Thoracic aorta (tissue), 2 donors: Measurements from ENCODE around the gene GABRB1. TPM values are rescaled to one million over a fixed set of nuclear protein-coding genes. Genes with fewer than 3 reads are reported as not detected.

Experiments used
- ATAC-seq: fragments of 150-250 bp; one replicate; pipeline ENCODE4 v1.8.0; 2017; ENCODE audit warnings: low read depth; ENCODE audit not compliant: insufficient number of reproducible peaks, low FRiP score
- DNase-seq: peaks from one replicate; pipeline ENCODE4 v3.0.0-alpha.2; 2020; ENCODE audit warnings: low spot score
- H3K27ac ChIP-seq, 2 donors: fragments of 200-600 bp; sonication (generic); 1 replicate in 1 of 2; 2 replicates in 1 of 2; pipeline ENCODE4 v1.5.1; 2016; ENCODE audit warnings: mild to moderate bottlenecking in 2 of 2, moderate library complexity in 2 of 2
- H3K27me3 ChIP-seq: fragments of 200-600 bp; sonication (generic); replicated peaks from 2 replicates; pipeline ENCODE4 v1.6.0; 2016; ENCODE audit warnings: mild to moderate bottlenecking; ENCODE audit not compliant: insufficient read depth
- H3K36me3 ChIP-seq: fragments of 200-600 bp; sonication (generic); one replicate; pipeline ENCODE4 v1.5.1; 2016
- H3K4me1 ChIP-seq, 2 donors: fragments of 200-600 bp; sonication (generic); 1 replicate in 1 of 2; 2 replicates in 1 of 2; pipeline versions ENCODE4 v1.5.1 to v1.6.0; 2016; ENCODE audit warnings: low read depth in 2 of 2, mild to moderate bottlenecking in 1 of 2; ENCODE audit not compliant: control insufficient read depth in 1 of 2
- H3K4me3 ChIP-seq: fragments of 200-600 bp; sonication (generic); 2 replicates; pipeline ENCODE4 v1.5.1; 2016; ENCODE audit warnings: mild to moderate bottlenecking
- H3K9me3 ChIP-seq: fragments of 200-600 bp; sonication (generic); 2 replicates; pipeline ENCODE4 v1.5.1; 2016
- total RNA-seq, 2 donors: library from RNA; depleted of rRNA; stranded (reverse); fragments of >200 nt; gene quantifications; one replicate each; pipeline versions ENCODE4 v1.1.0 to v1.2.3, GENCODE V29; 2016
- TF ChIP-seq, protein P1 (sequence below): fragments of 200-600 bp; sonication (generic); IDR thresholded peaks from one replicate; pipeline ENCODE4 v1.5.1; 2019; ENCODE audit warnings: antibody characterized with exemption

The GABRB1 gene
- total RNA-seq, 2 donors from 2014 or later: not detected

GRCh38 chr4:47471591-47471990 is 440.2 kb downstream of the GABRB1 start:
- DNase-seq (no peak), ATAC-seq (no peak)
- Histone ChIP-seq H3K9me3 (no peaks in the 10 kb centered on the region), H3K27me3 (no peaks in the 10 kb centered on the region), H3K27ac (no peak overlapping the region), H3K36me3 (no peaks in the 10 kb centered on the region), H3K4me3 (no peak overlapping the region), H3K4me1 (no peaks in the 10 kb centered on the region)
- TF ChIP-seq, protein P1, sequence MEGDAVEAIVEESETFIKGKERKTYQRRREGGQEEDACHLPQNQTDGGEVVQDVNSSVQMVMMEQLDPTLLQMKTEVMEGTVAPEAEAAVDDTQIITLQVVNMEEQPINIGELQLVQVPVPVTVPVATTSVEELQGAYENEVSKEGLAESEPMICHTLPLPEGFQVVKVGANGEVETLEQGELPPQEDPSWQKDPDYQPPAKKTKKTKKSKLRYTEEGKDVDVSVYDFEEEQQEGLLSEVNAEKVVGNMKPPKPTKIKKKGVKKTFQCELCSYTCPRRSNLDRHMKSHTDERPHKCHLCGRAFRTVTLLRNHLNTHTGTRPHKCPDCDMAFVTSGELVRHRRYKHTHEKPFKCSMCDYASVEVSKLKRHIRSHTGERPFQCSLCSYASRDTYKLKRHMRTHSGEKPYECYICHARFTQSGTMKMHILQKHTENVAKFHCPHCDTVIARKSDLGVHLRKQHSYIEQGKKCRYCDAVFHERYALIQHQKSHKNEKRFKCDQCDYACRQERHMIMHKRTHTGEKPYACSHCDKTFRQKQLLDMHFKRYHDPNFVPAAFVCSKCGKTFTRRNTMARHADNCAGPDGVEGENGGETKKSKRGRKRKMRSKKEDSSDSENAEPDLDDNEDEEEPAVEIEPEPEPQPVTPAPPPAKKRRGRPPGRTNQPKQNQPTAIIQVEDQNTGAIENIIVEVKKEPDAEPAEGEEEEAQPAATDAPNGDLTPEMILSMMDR: no peak

- H3K4me1 ChIP-seq: no peaks in the 10 kb centered on the region
- H3K4me3 ChIP-seq: no peak overlapping the region
- no peak for DNase-seq
- no peak for ATAC-seq
- no peaks in the 10 kb centered on the region for H3K9me3 ChIP-seq
- no peaks in the 10 kb centered on the region for H3K27me3 ChIP-seq
- TF ChIP-seq, protein P1: no peak
- H3K27ac ChIP-seq: no peak overlapping the region
- no peaks in the 10 kb centered on the region for H3K36me3 ChIP-seq
Observed at GRCh38 chr4:47473141-47473750, 441.9 kb downstream of the GABRB1 start.

DNA sequence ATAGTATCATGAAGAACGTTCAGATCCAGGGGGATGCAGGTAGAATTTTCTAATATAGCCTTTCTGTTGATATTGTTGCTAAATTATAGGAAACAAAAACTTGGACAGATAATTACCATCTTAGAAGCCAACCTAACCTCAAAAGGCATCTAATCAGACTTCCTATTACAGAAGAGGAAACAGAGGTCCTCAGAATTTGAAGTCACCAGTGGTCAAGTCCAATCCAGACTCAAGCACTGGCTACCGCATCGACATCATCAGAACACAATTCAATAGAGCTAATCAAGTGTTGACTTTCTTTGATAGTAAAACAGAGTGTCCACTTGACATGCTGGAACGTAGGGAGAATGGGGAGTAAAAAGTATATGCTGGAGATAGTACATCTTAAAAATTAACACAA is 443.4 kb downstream of the GABRB1 start:
- no peaks in the 10 kb centered on the region for H3K36me3 ChIP-seq
- H3K9me3 ChIP-seq: no peaks in the 10 kb centered on the region
- no peak overlapping the region for H3K4me3 ChIP-seq
- H3K27ac ChIP-seq: no peak overlapping the region
- ATAC-seq (no peak), DNase-seq (no peak)
- H3K27me3 ChIP-seq: no peaks in the 10 kb centered on the region
- TF ChIP-seq, protein P1: no peak
- no peaks in the 10 kb centered on the region for H3K4me1 ChIP-seq

DNA sequence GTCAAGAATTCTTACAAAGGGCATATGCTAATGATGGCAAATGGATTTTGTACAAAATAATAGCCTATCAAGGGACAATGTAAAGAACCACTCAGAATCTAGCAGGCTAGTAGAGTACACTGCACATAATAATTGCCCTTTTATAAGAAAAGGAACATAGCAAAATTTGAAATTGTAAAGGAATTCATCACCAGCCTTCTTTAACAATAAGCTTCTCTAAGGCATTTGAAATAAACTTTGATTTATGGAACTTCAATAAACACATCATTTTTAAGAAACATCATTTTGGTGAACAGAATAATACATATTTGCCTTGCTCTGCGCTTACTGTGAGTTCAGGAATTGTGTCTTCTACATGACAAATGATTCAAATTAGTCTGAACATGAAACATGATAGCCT is 444.0 kb downstream of the GABRB1 start:
- ATAC-seq: no peak
- H3K36me3 ChIP-seq: no peaks in the 10 kb centered on the region
- no peaks in the 10 kb centered on the region for H3K4me1 ChIP-seq

More for the DNA sequence above, 444.0 kb downstream of the GABRB1 start:
- TF ChIP-seq, protein P1: no peak
- H3K4me3 ChIP-seq: no peak overlapping the region
- H3K9me3 ChIP-seq: no peaks in the 10 kb centered on the region
- no peak overlapping the region for H3K27ac ChIP-seq
- DNase-seq: no peak
- no peaks in the 10 kb centered on the region for H3K27me3 ChIP-seq

Other genes starting within 250 kb of the GABRB1 start
- gene COX7B2, start 122.3 kb upstream of the GABRB1 start, total RNA-seq: not detected
- under 1 TPM in 1 of 2 donors, not detected in 1; 0.14 TPM for gene GABRA4, start 38.0 kb upstream of the GABRB1 start, total RNA-seq